Effector CD8-positive, alpha-beta T cell (primary cell): Measurements from ENCODE around the gene DYRK1A.

Source experiments
- DNase-seq: peaks from one replicate; lab custom pipeline; 2025; lab: John Stamatoyannopoulos, UW

The DYRK1A gene

GRCh38 chr21:37385179-37385765 is 18.7 kb downstream of the DYRK1A start:
- no peak for DNase-seq

GRCh38 chr21:37386151-37386550 is 19.6 kb downstream of the DYRK1A start:
- DNase-seq: no peak

DNA sequence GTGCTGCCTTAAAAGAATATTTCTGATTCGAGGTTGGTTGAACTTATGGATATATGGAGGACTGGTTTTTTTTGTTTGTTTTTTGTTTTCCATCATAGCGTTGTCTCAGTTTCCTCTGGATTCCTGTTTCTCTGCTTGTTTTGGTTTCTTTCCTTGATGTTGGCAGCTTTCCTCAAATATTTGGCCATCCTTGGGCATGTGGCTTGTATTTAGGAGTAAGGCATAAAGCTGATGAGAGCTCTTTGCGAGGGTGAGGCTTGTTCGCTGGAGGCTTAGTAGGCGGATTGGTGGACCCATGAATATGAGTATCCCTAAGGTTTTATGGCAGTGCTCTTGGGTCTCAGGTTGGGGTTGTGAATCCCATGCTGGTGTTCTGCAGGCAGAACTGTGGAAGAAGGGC is 22.9 kb downstream of the DYRK1A start:
- no peak for DNase-seq

DNA sequence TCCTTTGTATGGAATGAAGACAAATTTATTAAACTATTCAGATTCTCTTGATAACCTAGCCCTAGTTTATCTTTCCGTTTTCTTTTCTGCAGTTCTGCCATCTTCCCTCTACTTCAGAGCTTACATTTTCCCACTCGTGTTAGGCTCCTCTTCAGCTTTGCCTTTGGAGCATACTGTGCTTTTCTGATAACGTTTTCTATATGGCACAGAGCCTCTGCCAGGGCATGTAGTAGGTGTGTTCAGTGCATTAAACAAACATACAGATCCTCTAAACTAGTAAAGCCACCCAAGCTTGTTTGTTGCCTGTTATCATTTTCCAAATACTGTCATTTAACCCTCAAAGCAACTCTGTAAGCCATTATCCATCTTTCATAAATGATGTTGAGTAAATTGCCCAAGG is 25.1 kb downstream of the DYRK1A start:
- DNase-seq: no peak

- DNase-seq: no peak
Measured at GRCh38 chr21:37392441-37392840, 25.9 kb downstream of the DYRK1A start.

GRCh38 chr21:37393030-37393429 is 26.5 kb downstream of the DYRK1A start:
- DNase-seq: no peak

- DNase-seq: no peak
Measured at GRCh38 chr21:37393786-37394185, 27.2 kb downstream of the DYRK1A start.

- no peak for DNase-seq
Measured at GRCh38 chr21:37395961-37396360, 29.4 kb downstream of the DYRK1A start.

- no peak for DNase-seq
Measured at GRCh38 chr21:37396855-37397254, 30.3 kb downstream of the DYRK1A start.

DNA sequence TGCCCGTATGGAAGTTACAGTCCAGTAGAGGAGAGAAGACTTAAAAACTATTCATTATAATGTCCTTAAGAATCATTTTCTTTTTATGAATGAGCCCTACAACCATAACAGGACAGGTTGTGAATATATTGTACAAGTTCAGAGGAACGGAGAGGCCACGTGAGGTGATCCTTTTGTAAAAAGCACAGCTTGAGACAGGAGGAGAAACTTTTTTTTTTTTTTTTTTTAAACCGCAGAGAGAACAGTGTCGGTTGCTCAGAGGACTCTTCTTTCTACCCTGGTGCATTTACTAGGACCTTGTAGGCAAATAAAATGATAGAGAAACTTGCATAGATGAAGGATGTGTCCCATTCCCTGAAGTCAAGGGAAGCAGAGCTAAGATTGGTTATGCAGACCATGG is 32.1 kb downstream of the DYRK1A start:
- no peak for DNase-seq

DNA sequence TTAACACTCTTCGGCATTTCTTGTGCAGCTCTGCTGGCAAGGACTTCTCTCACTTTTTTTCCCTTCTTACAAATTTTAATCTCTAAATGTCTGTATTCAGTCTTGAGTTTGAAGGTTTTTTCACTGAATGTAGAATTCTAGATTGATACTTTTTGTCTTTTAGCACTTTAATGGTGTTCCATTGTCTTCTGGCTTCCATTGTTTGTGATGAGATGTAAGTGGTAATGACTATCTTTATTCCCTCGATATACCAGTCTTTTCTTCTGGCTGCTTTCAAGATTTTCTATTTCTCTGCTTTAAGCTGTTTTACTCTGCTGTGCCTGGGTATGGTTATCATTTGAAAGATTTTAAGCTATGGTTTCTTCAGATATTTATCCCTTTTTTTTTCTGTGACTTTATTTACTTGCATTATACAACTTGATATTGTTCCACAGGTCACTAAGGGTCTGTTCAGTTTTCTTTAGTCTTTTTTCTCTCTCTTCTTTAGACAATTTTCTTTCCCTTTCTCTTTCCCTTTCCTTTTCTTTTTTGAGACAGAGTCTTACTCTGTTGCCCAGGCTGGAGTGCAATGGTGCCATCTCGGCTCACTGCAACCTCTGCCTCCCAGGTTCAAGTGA is 35.8 kb downstream of the DYRK1A start:
- DNase-seq: no peak

- no peak for DNase-seq
Measured at GRCh38 chr21:37405629-37406028, 39.1 kb downstream of the DYRK1A start.

DNA sequence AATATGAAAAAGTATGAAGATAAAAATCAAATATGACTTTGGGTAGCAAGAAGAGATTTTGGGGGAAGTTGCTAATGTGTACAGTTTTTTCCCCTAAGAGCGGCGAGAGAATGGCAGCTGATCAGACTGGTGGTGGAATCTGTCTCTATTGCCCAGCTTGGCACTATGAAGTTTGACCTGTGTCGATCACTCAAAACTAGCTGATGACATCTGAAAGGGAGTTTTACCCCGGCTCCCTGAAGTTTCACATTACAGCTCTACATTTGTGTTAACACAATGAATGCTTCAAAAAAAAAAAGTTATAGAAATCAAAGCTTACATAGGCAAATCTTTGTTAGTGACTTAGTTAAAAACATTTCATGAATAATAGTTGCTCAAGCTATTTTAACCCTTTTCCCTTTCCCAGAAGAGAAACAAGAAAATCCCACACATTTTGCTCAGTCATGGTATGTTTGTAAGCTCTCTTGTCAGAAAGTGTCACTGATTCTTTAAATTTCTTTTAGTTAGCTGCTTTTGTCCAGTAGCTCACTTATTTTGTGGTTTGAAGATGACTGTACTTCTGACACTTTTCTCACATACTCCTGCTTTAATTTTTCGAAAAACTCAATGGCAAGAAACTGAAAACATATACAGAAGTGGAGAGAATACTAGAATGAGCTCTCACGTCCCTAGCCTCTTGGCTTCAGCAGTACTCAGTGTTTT is 41.3 kb downstream of the DYRK1A start:
- DNase-seq: no peak

DNA sequence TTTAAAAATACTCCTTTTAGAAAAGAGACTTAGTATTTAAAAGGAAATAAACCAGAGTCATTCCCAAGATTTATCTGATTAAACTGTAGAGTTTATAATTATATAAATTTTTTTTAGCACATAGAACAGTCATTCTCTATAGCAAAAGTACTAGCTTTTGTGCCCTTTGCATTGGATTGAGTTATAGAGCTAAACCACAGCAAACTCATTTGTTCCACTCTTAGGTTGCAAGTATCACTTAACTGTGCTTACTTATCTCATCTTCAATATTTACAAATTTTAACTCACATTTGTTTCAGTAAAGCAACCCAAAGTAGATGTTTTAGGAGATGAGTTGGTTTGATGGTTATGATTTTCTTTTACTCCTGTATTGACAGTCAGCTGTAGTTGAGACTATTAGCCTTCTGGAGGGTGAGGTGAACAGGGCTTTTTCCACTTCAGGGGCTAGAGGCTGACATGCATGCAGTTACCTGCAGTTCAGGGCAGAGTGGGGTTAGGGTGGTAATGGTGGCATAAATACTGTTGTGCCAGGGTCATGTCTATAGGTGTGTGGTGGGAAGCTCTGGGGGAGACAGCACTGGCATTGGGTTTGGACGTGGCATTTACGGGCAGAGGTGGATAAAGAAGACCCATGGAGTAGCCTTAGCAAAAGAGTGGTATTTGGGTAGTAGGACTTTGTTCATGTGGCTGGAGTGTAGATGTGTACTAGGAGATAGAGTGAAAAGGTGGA is 42.1 kb downstream of the DYRK1A start:
- DNase-seq: no peak

GRCh38 chr21:37410639-37411038 is 44.1 kb downstream of the DYRK1A start:
- no peak for DNase-seq

GRCh38 chr21:37412603-37413360 is 46.2 kb downstream of the DYRK1A start:
- no peak for DNase-seq

DNA sequence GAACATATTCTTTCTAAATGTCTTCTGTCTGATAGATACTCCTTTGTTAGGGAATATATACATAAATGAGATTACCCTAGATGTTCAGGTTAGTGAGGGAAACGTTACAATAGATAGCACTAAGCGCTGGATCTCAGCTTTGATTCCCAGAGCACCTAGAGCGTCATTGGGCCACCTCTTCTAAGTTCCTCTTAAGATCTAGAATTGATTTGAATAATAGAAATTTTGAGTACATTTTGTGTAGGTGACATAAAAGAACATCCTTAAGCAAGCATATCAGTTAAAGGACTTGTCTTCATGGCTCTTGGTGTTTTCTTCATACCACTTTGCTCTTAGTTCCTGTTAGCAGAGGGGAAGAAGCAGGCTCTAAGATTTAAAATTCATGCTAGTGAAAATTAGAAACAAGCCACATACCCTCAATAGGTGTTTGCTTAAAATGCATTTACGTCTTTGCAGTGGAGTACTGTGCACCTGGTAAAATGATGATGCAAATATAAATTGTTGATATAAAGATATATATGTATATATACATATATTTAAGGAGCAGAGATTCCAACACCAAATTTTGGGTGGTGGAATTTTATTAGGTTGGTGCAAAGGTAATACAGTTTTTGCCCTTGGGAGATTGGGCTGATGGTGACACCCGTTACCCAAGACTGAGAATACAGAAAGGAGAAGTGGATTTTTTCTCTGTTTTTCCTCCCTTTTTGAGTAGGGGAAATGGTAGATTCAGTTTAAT is 47.1 kb downstream of the DYRK1A start:
- no peak for DNase-seq

DNA sequence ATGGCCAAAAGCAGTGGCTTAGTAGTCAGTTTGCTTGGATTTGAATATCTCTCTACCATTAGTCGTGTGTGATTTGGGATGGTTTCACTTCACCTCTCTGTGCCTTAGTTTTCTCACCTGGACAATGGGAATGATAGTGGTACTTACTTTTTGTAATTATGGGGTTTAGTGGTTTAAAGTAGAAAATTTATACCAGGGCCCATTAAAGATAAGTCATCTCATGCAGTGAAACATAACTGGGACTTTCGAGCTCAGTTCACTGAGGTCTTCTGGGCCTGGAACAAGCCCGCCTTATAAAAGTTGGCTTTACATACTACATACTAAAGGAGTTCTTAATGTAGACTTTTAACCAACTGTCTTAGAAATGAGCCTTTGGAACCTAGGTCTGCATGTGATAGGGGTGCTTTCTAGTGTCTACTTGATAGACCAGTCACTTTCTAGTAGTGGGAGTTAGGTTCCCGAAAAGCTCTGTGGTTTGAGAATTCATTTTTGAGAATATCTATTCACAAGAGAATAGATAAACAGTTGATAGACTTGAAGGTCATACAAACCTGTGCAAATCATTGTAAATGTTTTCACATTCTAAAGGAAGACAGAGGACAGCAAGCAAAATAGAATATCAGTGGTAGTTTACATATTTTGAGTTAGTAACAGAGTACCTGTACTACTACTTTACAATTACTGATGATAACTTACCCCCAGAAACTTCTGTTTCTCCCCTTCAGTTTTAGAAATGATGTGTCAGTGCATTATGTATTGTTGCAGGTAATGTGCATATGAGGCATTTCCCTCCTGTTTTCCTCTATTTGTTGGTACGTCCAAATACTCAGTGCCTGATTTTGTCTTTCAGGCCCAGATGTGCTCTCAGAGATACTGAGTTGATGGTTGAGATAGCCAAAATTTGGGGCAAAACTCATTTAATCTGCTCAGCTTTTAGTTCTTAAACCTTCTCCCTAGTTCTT is 48.0 kb downstream of the DYRK1A start:
- no peak for DNase-seq

DNA sequence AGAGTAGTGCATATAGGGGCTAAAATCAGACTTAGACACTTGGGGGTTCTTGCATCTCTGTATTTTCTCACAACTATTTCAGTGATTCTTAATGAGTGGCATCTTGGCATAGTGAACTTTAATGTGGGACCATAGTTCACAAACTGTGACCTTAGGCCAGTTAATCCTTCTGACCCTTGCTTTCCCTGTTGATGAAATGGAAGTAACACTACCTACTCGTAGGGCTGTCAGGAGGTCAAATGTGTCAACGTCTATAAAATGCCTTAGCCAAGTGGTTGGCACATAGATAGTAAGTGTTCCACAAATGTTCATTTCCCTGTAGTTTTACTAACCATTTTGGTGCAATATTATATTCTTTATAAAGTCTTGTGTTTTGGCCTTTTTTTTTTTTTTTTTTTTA is 49.4 kb downstream of the DYRK1A start:
- no peak for DNase-seq

GRCh38 chr21:37416914-37417313 is 50.3 kb downstream of the DYRK1A start:
- DNase-seq: no peak
